ENCODE results near the gene DTX4.

GRCh38 chr11:59191890-59192289 lies 20.0 kb downstream of the DTX4 start:
- no peak for TF ChIP-seq EZH2 (IDR thresholded peaks at IDR 0.05)
- no peak for TF ChIP-seq POLR2AphosphoS5 (IDR thresholded peaks at IDR 0.05; ENCODE audit: borderline replicate concordance, low read depth, low read length)
- no peak for TF ChIP-seq FOXP2 (optimal IDR thresholded peaks at IDR 0.05; ENCODE audit: control extremely low read depth, extremely low read length, insufficient read depth)
